DND-41 (cell line): Measurements from ENCODE around the gene NEUROG1.

Source experiments
- EZH2 ChIP-seq: IDR thresholded peaks from 3 replicates; pipeline ENCODE4 v1.6.1; 2012; ENCODE audit warnings: borderline replicate concordance, low read depth, mild to moderate bottlenecking, moderate library complexity, low read length, inconsistent platforms; ENCODE audit not compliant: severe bottlenecking
- TF ChIP-seq, protein P1 (sequence below): IDR thresholded peaks from 2 replicates; pipeline ENCODE4 v1.5.1; 2012; ENCODE audit warnings: borderline replicate concordance, low read length, moderate library complexity, mild to moderate bottlenecking; ENCODE audit not compliant: poor library complexity, severe bottlenecking; ENCODE audit errors: extremely low read depth

DNA sequence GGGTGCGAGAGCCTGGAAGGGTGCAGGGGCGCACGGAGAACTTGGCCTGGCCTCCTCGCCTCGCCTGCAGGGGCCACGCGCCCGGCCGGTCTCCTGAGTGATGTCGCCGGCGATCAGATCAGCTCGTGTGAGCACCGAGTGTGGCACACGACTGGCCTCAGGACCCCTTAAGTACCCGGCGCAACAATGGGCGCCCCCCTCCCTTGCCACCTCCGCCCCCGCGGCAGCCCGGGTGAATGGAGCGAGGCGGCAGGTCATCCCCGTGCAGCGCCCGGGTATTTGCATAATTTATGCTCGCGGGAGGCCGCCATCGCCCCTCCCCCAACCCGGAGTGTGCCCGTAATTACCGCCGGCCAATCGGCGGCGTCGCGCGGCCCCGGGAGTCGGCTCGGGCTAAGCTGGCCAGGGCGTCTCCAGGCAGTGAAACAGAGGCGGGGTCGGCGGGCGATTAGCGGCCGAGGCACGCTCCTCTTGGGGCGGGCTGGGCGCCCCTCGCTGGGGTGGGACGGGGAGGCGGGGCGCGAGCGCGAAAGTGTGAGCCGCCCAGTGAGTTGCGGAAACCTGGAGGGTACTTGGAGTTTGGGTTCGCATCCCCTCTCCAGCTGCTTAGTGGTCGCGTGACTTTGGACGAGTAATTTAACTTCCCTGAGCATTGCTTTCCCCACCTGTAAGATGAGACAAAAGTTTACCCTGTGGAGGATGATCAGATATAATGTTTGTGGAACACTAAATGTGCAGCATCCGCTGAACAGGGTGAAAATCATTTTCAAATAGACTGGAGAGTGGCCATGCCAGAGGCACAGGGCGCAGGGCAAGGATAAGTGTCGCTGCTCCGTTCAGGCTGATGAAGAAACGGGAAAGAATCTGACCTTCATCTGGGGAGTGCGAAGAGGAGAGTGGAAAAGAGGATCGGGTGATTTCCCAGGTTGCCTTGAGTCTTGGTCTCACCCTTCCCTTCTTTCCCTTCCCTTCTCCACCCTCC is at the start of gene NEUROG1:
- TF ChIP-seq, protein P1, sequence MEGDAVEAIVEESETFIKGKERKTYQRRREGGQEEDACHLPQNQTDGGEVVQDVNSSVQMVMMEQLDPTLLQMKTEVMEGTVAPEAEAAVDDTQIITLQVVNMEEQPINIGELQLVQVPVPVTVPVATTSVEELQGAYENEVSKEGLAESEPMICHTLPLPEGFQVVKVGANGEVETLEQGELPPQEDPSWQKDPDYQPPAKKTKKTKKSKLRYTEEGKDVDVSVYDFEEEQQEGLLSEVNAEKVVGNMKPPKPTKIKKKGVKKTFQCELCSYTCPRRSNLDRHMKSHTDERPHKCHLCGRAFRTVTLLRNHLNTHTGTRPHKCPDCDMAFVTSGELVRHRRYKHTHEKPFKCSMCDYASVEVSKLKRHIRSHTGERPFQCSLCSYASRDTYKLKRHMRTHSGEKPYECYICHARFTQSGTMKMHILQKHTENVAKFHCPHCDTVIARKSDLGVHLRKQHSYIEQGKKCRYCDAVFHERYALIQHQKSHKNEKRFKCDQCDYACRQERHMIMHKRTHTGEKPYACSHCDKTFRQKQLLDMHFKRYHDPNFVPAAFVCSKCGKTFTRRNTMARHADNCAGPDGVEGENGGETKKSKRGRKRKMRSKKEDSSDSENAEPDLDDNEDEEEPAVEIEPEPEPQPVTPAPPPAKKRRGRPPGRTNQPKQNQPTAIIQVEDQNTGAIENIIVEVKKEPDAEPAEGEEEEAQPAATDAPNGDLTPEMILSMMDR: no peak
- TF ChIP-seq EZH2: no peak
